Sigmoid colon (tissue), 3 donors: Measurements from ENCODE around the gene HOOK2.

Experiments used
- POLR2A ChIP-seq, 2 donors: fragments of 450-650 bp; IDR thresholded peaks; one replicate each; pipeline ENCODE4 v1.6.1; 2016; ENCODE audit warnings: antibody characterized with exemption in 2 of 2, mild to moderate bottlenecking in 2 of 2, moderate library complexity in 2 of 2
- TF ChIP-seq, protein P1 (sequence below), 4 experiments: fragments of 450-650 bp in 3 of 4; fragments of 200-600 bp in 1 of 4; IDR thresholded peaks; one replicate each; pipeline ENCODE4 v1.5.1; 2016 to 2019; ENCODE audit warnings: antibody characterized with exemption in 4 of 4, mild to moderate bottlenecking in 3 of 4, moderate library complexity in 2 of 4

DNA sequence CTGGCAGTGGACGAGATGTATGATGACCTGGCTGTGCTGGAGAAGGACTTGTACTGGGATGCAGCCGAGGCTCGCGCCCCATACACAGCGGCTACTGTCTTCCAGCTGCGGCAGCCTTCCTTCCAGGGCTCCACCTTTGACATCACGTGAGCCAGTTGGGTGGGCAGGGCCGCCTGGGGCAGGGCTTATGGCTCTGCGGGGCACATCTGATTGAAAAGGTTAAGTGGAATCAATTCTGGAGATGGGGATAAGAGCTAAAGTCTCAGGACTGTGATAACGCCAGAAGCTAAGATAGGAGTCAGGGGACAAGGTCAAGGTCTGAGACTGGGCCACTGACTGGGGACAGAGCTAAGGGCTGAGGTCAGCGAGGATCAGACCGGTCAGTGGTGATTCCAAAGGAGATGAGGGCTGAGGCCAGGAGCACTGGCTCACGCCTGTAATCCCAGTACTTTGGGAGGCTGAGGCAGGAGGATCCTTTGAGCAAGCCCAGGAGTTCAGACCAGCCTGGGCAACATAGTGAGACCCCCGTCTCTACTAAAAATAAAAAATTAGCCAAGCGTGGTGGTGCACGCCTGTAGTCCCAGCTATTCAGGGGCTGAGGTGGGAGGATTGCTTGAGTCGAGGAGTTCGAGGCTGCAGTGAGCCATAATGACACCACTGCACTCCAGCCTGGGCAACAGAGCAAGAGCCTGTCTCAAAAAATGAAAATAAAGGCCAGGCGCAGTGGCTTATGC lies 19.0 kb downstream of the HOOK2 start:
- TF ChIP-seq, protein P1, sequence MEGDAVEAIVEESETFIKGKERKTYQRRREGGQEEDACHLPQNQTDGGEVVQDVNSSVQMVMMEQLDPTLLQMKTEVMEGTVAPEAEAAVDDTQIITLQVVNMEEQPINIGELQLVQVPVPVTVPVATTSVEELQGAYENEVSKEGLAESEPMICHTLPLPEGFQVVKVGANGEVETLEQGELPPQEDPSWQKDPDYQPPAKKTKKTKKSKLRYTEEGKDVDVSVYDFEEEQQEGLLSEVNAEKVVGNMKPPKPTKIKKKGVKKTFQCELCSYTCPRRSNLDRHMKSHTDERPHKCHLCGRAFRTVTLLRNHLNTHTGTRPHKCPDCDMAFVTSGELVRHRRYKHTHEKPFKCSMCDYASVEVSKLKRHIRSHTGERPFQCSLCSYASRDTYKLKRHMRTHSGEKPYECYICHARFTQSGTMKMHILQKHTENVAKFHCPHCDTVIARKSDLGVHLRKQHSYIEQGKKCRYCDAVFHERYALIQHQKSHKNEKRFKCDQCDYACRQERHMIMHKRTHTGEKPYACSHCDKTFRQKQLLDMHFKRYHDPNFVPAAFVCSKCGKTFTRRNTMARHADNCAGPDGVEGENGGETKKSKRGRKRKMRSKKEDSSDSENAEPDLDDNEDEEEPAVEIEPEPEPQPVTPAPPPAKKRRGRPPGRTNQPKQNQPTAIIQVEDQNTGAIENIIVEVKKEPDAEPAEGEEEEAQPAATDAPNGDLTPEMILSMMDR (IDR thresholded peaks at IDR 0.05) = no peak
- TF ChIP-seq POLR2A (IDR thresholded peaks at IDR 0.05) = no peak
